Measurements from ENCODE around the gene LRIG1.

The LRIG1 gene, protein sequence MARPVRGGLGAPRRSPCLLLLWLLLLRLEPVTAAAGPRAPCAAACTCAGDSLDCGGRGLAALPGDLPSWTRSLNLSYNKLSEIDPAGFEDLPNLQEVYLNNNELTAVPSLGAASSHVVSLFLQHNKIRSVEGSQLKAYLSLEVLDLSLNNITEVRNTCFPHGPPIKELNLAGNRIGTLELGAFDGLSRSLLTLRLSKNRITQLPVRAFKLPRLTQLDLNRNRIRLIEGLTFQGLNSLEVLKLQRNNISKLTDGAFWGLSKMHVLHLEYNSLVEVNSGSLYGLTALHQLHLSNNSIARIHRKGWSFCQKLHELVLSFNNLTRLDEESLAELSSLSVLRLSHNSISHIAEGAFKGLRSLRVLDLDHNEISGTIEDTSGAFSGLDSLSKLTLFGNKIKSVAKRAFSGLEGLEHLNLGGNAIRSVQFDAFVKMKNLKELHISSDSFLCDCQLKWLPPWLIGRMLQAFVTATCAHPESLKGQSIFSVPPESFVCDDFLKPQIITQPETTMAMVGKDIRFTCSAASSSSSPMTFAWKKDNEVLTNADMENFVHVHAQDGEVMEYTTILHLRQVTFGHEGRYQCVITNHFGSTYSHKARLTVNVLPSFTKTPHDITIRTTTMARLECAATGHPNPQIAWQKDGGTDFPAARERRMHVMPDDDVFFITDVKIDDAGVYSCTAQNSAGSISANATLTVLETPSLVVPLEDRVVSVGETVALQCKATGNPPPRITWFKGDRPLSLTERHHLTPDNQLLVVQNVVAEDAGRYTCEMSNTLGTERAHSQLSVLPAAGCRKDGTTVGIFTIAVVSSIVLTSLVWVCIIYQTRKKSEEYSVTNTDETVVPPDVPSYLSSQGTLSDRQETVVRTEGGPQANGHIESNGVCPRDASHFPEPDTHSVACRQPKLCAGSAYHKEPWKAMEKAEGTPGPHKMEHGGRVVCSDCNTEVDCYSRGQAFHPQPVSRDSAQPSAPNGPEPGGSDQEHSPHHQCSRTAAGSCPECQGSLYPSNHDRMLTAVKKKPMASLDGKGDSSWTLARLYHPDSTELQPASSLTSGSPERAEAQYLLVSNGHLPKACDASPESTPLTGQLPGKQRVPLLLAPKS

GRCh38 chr3:66500576-66501482 lies at the start of gene LRIG1:
Gene LRIG1, minus strand, starts transcription at chr3:66501022. Its CDS starts 615 bp downstream, at chr3:66500407.
- H3K27ac Mint-ChIP-seq, result peak within 1 kb of the TSS; percentile 96
- no peaks in the 10 kb centered on the region for H3K27me3 Mint-ChIP-seq
- H3K36me3 Mint-ChIP-seq, result no peaks in the 10 kb centered on the region
- peaks cover 66% of the 10 kb centered on the region for H3K4me1 Mint-ChIP-seq
- peak within 1 kb of the TSS; percentile 96 for H3K4me3 Mint-ChIP-seq
- H3K9me3 Mint-ChIP-seq, result no peaks in the 10 kb centered on the region

- Mint-ChIP-seq H3K36me3 (peaks cover 3% of the 10 kb centered on the region), H3K4me3 (no peak overlapping the region), H3K9me3 (peaks cover 7% of the 10 kb centered on the region), H3K27ac (no peak overlapping the region), H3K27me3 (no peaks in the 10 kb centered on the region), H3K4me1 (no peaks in the 10 kb centered on the region)
These were observed 44.0 kb upstream of the LRIG1 start for GRCh38 chr3:66544619-66545429.

- Mint-ChIP-seq H3K9me3 (peaks cover 7% of the 10 kb centered on the region), H3K4me1 (no peaks in the 10 kb centered on the region), H3K36me3 (peaks cover 3% of the 10 kb centered on the region), H3K27ac (no peak overlapping the region), H3K27me3 (no peaks in the 10 kb centered on the region), H3K4me3 (no peak overlapping the region)
These were observed 41.3 kb upstream of the LRIG1 start for GRCh38 chr3:66542153-66542552.

- Mint-ChIP-seq H3K36me3 (peaks cover 3% of the 10 kb centered on the region), H3K27ac (no peak overlapping the region)
These were observed 38.7 kb upstream of the LRIG1 start for GRCh38 chr3:66539466-66539989.

GRCh38 chr3:66538390-66538789 lies 37.6 kb upstream of the LRIG1 start:
- Mint-ChIP-seq H3K4me1 (no peaks in the 10 kb centered on the region), H3K4me3 (no peak overlapping the region), H3K27ac (no peak overlapping the region), H3K36me3 (peaks cover 3% of the 10 kb centered on the region), H3K27me3 (no peaks in the 10 kb centered on the region), H3K9me3 (peaks cover 7% of the 10 kb centered on the region)

More at GRCh38 chr3:66539466-66539989, 38.7 kb upstream of the LRIG1 start:
- H3K4me1 Mint-ChIP-seq, result no peaks in the 10 kb centered on the region
- H3K27me3 Mint-ChIP-seq, result no peaks in the 10 kb centered on the region
- peaks cover 7% of the 10 kb centered on the region for H3K9me3 Mint-ChIP-seq
- no peak overlapping the region for H3K4me3 Mint-ChIP-seq

GRCh38 chr3:66537735-66538134 lies 36.9 kb upstream of the LRIG1 start:
- peaks cover 2% of the 10 kb centered on the region for H3K9me3 Mint-ChIP-seq
- H3K4me3 Mint-ChIP-seq, result no peak overlapping the region
- no peaks in the 10 kb centered on the region for H3K4me1 Mint-ChIP-seq
- no peak overlapping the region for H3K27ac Mint-ChIP-seq
- H3K36me3 Mint-ChIP-seq, result no peaks in the 10 kb centered on the region
- no peaks in the 10 kb centered on the region for H3K27me3 Mint-ChIP-seq

DNA sequence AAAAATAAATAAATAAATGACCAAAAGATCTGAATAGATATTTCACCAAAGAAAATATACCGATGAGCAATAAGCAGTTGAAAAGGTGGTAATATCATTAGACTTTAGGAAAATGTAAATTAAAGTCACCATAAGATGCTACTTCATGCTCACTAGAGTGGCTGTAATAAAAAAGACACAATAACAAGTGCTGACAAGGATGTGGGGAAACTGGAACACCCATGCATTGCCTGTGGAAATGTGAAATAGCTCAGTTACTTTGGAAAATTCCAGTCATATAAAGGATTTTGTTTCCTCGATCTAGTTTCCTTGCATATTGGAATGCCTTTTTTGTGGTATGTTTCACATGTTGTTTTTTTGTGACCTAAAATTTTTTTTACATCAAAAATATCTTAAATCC lies 36.0 kb upstream of the LRIG1 start:
- Mint-ChIP-seq H3K36me3 (no peaks in the 10 kb centered on the region), H3K9me3 (no peaks in the 10 kb centered on the region), H3K27ac (no peak overlapping the region), H3K27me3 (no peaks in the 10 kb centered on the region), H3K4me1 (no peaks in the 10 kb centered on the region), H3K4me3 (no peak overlapping the region)

DNA sequence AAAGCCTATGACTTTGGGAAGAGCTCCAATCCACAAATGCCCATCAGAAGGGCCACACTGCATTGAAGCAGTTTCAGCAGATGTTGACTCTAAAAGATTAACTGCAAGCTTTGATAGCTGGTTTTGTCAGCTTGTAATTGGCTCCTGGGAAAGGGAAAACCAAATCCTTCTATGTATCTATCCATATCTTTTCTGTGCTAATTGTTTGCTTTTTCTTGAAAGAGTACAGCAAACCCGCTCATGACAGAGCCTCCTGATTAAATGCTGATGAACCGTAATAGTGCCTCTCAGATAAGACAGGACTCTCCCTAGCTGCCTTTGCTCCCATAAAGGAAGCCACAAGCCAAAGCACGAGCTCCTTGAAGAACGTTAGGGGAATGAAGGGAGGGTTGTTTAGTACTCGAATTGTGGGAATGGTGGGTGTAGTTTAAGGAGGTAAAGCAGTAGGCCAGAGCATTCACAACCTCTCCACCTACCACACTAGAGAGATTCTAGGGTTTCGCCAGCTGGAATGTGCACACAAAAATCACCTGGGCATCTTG lies 33.6 kb upstream of the LRIG1 start:
- Mint-ChIP-seq H3K9me3 (no peaks in the 10 kb centered on the region), H3K4me1 (no peaks in the 10 kb centered on the region), H3K27ac (no peak overlapping the region), H3K27me3 (no peaks in the 10 kb centered on the region), H3K4me3 (no peak overlapping the region), H3K36me3 (no peaks in the 10 kb centered on the region)

DNA sequence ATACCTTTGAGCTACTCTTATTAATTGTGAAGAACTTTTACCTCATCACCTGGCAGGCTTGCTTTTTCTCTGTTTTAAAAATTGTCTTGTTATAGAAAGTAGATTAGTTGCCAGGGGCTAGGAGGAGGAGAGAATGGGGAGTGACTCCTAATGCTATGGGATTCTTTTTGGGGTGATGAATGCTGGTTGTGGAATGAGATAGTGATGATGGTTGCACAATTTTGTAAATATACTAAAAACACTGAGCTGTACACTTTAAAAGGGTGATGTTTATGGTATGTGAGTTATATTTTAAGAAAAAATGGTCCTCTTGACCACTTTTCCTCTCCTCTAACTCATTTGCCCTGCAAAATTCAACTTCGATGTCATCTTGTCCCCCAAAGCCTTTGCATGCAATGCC lies 31.8 kb upstream of the LRIG1 start:
- Mint-ChIP-seq H3K27ac (no peak overlapping the region), H3K4me3 (no peak overlapping the region), H3K4me1 (no peaks in the 10 kb centered on the region), H3K9me3 (no peaks in the 10 kb centered on the region), H3K36me3 (no peaks in the 10 kb centered on the region), H3K27me3 (no peaks in the 10 kb centered on the region)

DNA sequence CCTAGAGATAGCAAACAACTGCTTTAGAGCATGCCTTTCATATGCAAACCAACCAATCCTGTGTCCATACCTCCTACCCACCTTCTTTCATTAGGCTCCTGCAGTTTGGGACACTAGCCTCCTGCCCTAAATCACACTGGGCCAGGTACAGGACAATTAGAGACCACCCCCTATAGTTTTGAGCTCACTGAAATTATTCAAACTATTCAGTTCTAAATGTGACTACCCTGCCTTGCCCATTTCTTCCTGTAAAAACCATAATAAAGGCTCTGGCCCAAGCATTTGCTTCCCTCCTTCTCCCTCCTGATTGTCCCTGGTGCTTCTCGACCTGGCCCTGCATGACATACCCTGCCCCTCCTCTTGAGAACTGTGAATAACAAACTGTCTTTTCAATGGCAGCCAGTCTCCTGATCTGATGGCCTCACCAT lies 31.4 kb upstream of the LRIG1 start:
- Mint-ChIP-seq H3K4me3 (no peak overlapping the region), H3K36me3 (no peaks in the 10 kb centered on the region), H3K27ac (no peak overlapping the region), H3K27me3 (no peaks in the 10 kb centered on the region), H3K4me1 (no peaks in the 10 kb centered on the region), H3K9me3 (no peaks in the 10 kb centered on the region)

GRCh38 chr3:66531256-66531655 lies 30.4 kb upstream of the LRIG1 start:
- no peaks in the 10 kb centered on the region for H3K9me3 Mint-ChIP-seq
- no peaks in the 10 kb centered on the region for H3K27me3 Mint-ChIP-seq
- no peaks in the 10 kb centered on the region for H3K36me3 Mint-ChIP-seq
- no peak overlapping the region for H3K27ac Mint-ChIP-seq
- no peak overlapping the region for H3K4me3 Mint-ChIP-seq
- H3K4me1 Mint-ChIP-seq, result no peaks in the 10 kb centered on the region

DNA sequence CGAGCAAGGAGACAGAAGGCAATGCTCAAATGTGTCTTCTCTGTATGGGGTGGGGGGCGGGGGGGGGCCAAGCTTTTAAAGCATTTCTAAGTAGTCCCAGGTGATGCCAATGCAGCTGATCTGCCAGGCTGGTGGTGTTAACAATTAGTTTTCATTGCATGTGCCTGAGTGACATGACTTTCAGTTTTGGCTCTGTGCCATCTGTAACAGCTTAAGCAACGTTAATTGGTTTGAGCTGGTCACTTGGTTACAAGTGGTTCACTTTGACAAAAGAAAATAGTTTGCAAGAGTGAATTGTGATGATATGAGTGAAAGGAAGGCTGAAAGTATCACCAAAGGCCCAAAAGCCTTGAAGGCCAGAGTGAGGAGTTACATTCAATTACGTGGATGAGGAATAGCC lies 26.4 kb upstream of the LRIG1 start:
- H3K4me1 Mint-ChIP-seq, result no peaks in the 10 kb centered on the region
- H3K27me3 Mint-ChIP-seq, result peaks cover 4% of the 10 kb centered on the region
- no peaks in the 10 kb centered on the region for H3K9me3 Mint-ChIP-seq
- no peak overlapping the region for H3K27ac Mint-ChIP-seq
- H3K36me3 Mint-ChIP-seq, result no peaks in the 10 kb centered on the region
- no peak overlapping the region for H3K4me3 Mint-ChIP-seq

DNA sequence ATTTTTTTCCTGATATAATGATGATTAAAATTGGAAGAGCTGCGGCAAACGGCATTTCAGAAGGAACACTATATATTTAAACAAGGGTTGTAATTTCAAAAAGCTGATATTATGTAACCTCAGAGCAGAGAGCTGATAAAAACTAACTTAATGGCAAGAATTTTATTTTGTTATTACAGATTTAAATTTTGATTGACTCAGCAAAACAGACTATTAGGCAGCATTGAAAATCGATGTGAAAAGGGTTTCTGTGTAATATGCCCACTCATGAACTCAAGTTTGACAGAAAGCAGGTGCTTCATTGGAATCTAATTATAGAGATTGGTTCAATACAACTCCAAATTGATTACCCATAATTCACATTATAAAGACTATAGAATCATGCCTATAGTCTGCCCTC lies 24.9 kb upstream of the LRIG1 start:
- H3K27me3 Mint-ChIP-seq, result peaks cover 4% of the 10 kb centered on the region
- H3K27ac Mint-ChIP-seq, result no peak overlapping the region
- no peaks in the 10 kb centered on the region for H3K4me1 Mint-ChIP-seq
- H3K36me3 Mint-ChIP-seq, result no peaks in the 10 kb centered on the region
- H3K4me3 Mint-ChIP-seq, result no peak overlapping the region
- H3K9me3 Mint-ChIP-seq, result no peaks in the 10 kb centered on the region

GRCh38 chr3:66520724-66521123 lies 19.9 kb upstream of the LRIG1 start:
- H3K36me3 Mint-ChIP-seq, result no peaks in the 10 kb centered on the region
- H3K4me3 Mint-ChIP-seq, result no peak overlapping the region

More at GRCh38 chr3:66520724-66521123, 19.9 kb upstream of the LRIG1 start:
- Mint-ChIP-seq H3K4me1 (no peaks in the 10 kb centered on the region), H3K9me3 (no peaks in the 10 kb centered on the region), H3K27me3 (peaks cover 4% of the 10 kb centered on the region), H3K27ac (no peak overlapping the region)

Data from activated naive CD4-positive, alpha-beta T cell treated with anti-CD3 and anti-CD28 coated beads, Interleukin-2, amount 50 U/mL, for 24 hours (primary cell).